Liver (tissue), 3 donors: ENCODE measurements around the gene ADAMTS2.

Experiments
- ATF3 ChIP-seq: IDR thresholded peaks from 2 replicates; pipeline ENCODE4 v1.6.1; 2016; ENCODE audit warnings: antibody characterized with exemption
- CTCF ChIP-seq: fragments of 150-350 bp; IDR thresholded peaks from 2 replicates; pipeline ENCODE4 v1.5.1; 2017; ENCODE audit warnings: improper control_type of control experiment, low read depth, low read length; ENCODE audit not compliant: missing input control
- EGR1 ChIP-seq, 2 donors: IDR thresholded peaks; 2 replicates each; pipeline ENCODE4 v1.6.1; 2016 to 2018; ENCODE audit warnings: antibody characterized with exemption in 2 of 2, low read depth in 2 of 2
- FOXA2 ChIP-seq: IDR thresholded peaks from 2 replicates; pipeline ENCODE4 v1.6.1; 2016; ENCODE audit warnings: antibody characterized with exemption
- GABPA ChIP-seq, 2 donors: IDR thresholded peaks in 1 of 2; conservative IDR thresholded peaks in 1 of 2; 2 replicates each; pipeline ENCODE4 v1.6.1; 2016; ENCODE audit warnings: antibody characterized with exemption in 2 of 2, mild to moderate bottlenecking in 1 of 2, moderate library complexity in 1 of 2
- HNF4A ChIP-seq, 2 donors: conservative IDR thresholded peaks; 2 replicates each; pipeline ENCODE4 v1.6.1; 2016; ENCODE audit warnings: antibody characterized with exemption in 2 of 2, mild to moderate bottlenecking in 2 of 2
- MAX ChIP-seq: IDR thresholded peaks from 2 replicates; pipeline ENCODE4 v1.6.1; 2016; ENCODE audit warnings: antibody characterized with exemption
- RAD21 ChIP-seq, 2 donors: IDR thresholded peaks; 2 replicates each; pipeline ENCODE4 v1.6.1; 2016; ENCODE audit warnings: antibody characterized with exemption in 2 of 2, mild to moderate bottlenecking in 2 of 2
- RXRA ChIP-seq, 2 donors: IDR thresholded peaks; 2 replicates each; pipeline ENCODE4 v1.6.1; 2017 to 2018; ENCODE audit warnings: antibody characterized with exemption in 2 of 2, mild to moderate bottlenecking in 1 of 2
- SP1 ChIP-seq: IDR thresholded peaks from 2 replicates; pipeline ENCODE4 v1.6.1; 2018; ENCODE audit warnings: antibody characterized with exemption, mild to moderate bottlenecking
- donor health status: healthy.
- donor health status: healthy.

- no peak for TF ChIP-seq GABPA (IDR thresholded peaks at IDR 0.05 in 1 of 2, conservative IDR thresholded peaks at IDR 0.05 in 1 of 2)
- no peak for TF ChIP-seq EGR1 (IDR thresholded peaks at IDR 0.05; ENCODE audit: low read depth in 2 of 2)
- no peak for TF ChIP-seq CTCF
- no peak for TF ChIP-seq SP1
- TF ChIP-seq RXRA (IDR thresholded peaks at IDR 0.05): no peak
- TF ChIP-seq RAD21 (IDR thresholded peaks at IDR 0.05): no peak
- TF ChIP-seq MAX: no peak
- no peak for TF ChIP-seq HNF4A (conservative IDR thresholded peaks at IDR 0.05)
- no peak for TF ChIP-seq ATF3
- no peak for TF ChIP-seq FOXA2
Measured at GRCh38 chr5:179347581-179347980, 2.3 kb upstream of the ADAMTS2 start.
